ENCODE results near the gene CCDC88C.
A peak's percentile ranks its signal among the peaks of the same experiment; 100 is the strongest.

CCDC88C gene

DNA sequence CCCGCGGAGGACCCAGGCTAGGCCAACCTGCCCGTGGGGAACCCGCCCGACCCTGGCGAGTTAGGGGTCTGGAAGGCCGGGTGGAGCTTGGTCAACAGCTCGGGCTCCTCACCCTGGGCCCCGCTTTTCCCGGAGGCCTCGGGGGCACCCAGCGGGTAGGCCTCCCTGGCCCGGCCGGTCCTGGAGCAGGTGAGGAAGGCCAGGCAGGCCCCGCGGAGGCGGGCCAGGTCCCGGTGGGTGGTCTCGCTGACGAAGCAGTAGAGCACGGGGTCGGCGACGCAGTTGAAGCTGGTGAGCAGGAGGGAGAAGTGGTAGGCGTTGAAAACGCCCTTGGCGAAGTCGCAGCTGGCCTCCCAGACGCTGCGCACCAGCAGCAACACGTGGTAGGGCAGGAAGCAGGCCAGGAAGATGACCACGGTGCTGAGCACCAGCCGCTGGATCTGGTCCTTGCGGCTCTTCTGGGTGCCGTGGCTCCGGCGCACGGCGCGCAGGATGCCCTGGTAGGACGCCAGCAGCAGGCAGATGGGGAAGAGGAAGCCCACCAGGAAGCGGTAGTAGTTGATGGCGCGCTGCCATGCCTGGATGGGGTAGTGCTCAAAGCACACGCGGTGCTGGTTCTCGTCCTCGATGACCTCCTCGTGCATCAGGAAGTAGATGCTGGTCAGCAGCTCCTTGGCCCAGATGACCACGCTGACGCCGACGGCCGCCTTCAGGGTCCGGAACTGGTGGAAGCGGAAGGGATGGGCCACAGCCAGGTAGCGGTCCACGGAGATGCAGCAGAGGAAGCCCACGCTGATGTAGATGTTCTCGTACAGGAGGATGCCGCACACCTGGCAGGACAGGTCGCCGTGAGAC, 183.5 kb downstream of the CCDC88C start:
- in situ Hi-C loops (cut with MboI; ENCODE audit: low sequenced_read_pairs, unreplicated experiment): no loop called here
- TF ChIP-seq, protein P1, sequence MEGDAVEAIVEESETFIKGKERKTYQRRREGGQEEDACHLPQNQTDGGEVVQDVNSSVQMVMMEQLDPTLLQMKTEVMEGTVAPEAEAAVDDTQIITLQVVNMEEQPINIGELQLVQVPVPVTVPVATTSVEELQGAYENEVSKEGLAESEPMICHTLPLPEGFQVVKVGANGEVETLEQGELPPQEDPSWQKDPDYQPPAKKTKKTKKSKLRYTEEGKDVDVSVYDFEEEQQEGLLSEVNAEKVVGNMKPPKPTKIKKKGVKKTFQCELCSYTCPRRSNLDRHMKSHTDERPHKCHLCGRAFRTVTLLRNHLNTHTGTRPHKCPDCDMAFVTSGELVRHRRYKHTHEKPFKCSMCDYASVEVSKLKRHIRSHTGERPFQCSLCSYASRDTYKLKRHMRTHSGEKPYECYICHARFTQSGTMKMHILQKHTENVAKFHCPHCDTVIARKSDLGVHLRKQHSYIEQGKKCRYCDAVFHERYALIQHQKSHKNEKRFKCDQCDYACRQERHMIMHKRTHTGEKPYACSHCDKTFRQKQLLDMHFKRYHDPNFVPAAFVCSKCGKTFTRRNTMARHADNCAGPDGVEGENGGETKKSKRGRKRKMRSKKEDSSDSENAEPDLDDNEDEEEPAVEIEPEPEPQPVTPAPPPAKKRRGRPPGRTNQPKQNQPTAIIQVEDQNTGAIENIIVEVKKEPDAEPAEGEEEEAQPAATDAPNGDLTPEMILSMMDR (IDR thresholded peaks at IDR 0.05; ENCODE audit: borderline replicate concordance, control extremely low read depth, extremely low read depth, insufficient read depth, missing control alignments): no peak
- no peak for DNase-seq (ENCODE audit: low spot score)

DNA sequence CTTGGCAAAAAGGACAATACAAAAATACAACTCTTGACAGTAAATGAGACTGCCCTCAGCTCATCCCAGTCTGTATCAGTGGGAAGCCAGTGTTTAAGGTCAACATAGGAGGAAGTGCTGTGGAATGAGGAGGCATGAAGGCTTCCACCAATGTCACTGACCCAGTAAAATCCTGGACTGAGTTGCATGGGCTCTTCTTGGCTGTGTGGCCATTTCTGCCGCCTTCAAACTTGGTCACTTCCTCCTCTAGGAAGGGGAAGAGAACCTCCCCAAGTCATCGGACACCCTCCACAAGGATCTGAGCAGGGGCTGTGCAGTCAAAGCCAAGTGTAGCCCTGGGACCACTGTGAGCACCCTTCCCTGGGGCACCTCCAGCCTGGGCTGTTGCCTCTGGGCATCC, 185.0 kb downstream of the CCDC88C start:
- TF ChIP-seq, protein P1 (IDR thresholded peaks at IDR 0.05; ENCODE audit: borderline replicate concordance, control extremely low read depth, extremely low read depth, insufficient read depth, missing control alignments): no peak
- DNase-seq (ENCODE audit: low spot score): no peak
- in situ Hi-C loops (cut with MboI; ENCODE audit: low sequenced_read_pairs, unreplicated experiment): no loop called here

DNA sequence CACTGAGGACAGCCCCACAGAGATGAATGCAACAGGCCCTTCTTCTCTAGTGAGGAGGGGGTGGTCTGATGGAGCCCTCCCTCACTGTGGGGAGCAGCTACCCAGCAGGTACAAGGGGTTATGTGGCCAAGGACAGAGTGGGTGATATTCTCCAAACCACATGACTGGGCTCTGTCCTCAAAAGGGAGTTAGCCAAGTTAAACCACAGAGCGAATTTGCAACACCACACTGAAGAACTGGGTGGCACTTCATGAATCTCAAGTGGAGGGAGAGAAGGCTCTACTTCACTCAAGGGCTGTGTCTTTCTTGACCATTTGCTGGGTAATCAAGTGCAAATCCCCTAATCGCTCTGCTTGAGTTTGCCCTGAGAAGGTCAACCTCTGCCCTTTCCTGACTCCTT, 185.6 kb downstream of the CCDC88C start:
- no peak for DNase-seq (ENCODE audit: low spot score)
- TF ChIP-seq, protein P1 (IDR thresholded peaks at IDR 0.05; ENCODE audit: borderline replicate concordance, control extremely low read depth, extremely low read depth, insufficient read depth, missing control alignments): no peak
- in situ Hi-C loops (cut with MboI; ENCODE audit: low sequenced_read_pairs, unreplicated experiment): no loop called here

DNA sequence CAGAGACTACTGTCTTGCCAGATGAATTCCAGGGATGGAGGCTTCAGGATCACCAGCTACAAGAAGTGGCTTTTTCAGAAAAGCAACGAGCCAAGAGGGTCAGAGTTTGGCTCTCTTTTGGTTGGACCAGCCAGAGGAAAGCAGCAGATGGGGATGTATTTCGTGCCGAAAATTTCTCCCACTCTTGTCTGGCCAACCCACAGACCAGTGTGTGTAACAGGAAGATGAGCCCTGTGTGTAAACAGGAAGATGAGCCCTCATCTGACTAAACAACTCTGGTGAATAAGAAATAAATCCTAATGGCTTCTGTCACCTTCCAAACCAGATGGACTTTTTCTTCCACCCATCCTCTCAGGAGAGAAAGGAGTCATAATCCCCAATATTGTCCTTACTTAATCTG, 186.2 kb downstream of the CCDC88C start:
- DNase-seq (ENCODE audit: low spot score): no peak
- TF ChIP-seq, protein P1 (IDR thresholded peaks at IDR 0.05; ENCODE audit: borderline replicate concordance, control extremely low read depth, extremely low read depth, insufficient read depth, missing control alignments): no peak
- in situ Hi-C loops (cut with MboI; ENCODE audit: low sequenced_read_pairs, unreplicated experiment): no loop called here

DNA sequence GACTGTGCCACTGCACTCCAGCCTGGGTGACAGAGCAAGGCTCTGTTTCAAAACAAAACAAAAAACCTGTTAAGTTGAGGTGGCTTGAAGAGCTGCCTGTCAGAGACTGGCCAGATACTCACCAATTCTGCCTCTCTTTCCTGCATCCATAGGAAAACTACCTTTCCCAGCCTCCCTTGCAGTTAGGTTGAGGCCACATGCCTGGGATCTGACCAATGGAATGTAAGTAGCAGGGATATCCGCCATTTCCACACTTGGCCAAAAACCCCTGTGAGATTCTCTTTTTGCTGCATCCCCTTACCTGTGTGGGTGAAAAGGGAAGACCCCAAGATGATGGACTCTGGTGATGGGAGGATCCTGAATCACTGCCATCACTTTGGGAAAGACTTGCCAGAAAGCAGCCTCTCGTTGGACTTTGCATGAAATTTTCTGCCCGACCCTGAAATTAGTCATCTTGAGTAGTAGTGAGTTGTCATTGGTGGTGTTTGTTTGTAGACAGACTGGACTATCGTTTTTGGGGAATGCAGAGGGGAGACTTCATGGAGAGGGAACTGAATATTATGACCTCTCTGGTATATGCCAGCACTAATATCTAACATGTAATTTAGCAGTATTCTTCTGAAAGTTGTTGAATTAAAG, 187.1 kb downstream of the CCDC88C start:
- in situ Hi-C loops (cut with MboI; ENCODE audit: low sequenced_read_pairs, unreplicated experiment): no loop called here
- DNase-seq (ENCODE audit: low spot score): no peak
- TF ChIP-seq, protein P1 (IDR thresholded peaks at IDR 0.05; ENCODE audit: borderline replicate concordance, control extremely low read depth, extremely low read depth, insufficient read depth, missing control alignments): no peak

DNA sequence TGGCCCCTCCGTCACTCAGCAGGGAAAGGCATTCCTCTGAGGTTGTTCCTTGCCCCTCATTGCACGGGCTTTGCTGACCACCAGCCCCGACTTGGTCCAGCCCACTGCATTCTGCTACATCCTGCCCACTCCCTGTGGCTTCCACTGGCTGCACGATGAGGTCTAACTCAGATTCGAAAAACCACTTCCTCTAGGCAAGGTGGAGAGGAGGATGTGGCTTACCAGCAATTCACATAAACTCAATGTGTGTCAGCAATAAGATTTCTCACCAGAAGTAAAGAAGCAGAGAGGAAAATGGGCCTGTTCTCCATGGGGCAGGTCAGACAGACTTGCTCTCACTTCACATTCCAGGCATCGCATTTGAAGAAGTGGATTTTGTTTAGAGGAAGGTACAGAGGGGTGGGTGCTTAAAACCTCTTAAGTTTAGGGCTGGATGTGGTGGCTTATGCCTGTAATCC, 187.8 kb downstream of the CCDC88C start:
- TF ChIP-seq, protein P1 (IDR thresholded peaks at IDR 0.05; ENCODE audit: borderline replicate concordance, control extremely low read depth, extremely low read depth, insufficient read depth, missing control alignments): no peak
- in situ Hi-C loops (cut with MboI; ENCODE audit: low sequenced_read_pairs, unreplicated experiment): no loop called here
- DNase-seq (ENCODE audit: low spot score): peak; percentile 78

Measured in GM13976 (cell line).